HUES64 (cell line): ENCODE measurements around the gene TGFB2.

Source experiments
- H3K27ac ChIP-seq: 2 replicates; pipeline ENCODE4 v1.7.0; 2013; ENCODE audit warnings: low read depth, low read length, inconsistent platforms
- H3K27me3 ChIP-seq: 2 replicates; pipeline ENCODE4 v1.6.1; 2013; ENCODE audit warnings: mild to moderate bottlenecking, low read length; ENCODE audit not compliant: insufficient read depth
- H3K36me3 ChIP-seq: 2 replicates; pipeline ENCODE4 v1.6.1; 2013; ENCODE audit warnings: mild to moderate bottlenecking, low read length; ENCODE audit not compliant: insufficient read depth
- H3K4me1 ChIP-seq: 2 replicates; pipeline ENCODE4 v1.6.1; 2013; ENCODE audit warnings: mild to moderate bottlenecking, low read length, moderate library complexity; ENCODE audit not compliant: insufficient read depth
- H3K4me3 ChIP-seq: 2 replicates; pipeline ENCODE4 v1.5.1; 2013; ENCODE audit warnings: mild to moderate bottlenecking, low read length, moderate library complexity
- H3K9ac ChIP-seq: 2 replicates; pipeline ENCODE4 v1.6.1; 2013; ENCODE audit warnings: mild to moderate bottlenecking, low read depth, low read length
- H3K9me3 ChIP-seq: 2 replicates; pipeline ENCODE4 v1.6.1; 2013; ENCODE audit warnings: low read depth, low read length; ENCODE audit not compliant: insufficient read depth
- WGBS: fragments of 150-250, 120-280 bp; methylation state at CpG from one replicate; pipeline ENCODE4 v1.1.7; 2013; ENCODE audit warnings: missing lambda C conversion rate; 5-methylcytosine and 5-hydroxymethylcytosine counted together

Gene TGFB2

DNA sequence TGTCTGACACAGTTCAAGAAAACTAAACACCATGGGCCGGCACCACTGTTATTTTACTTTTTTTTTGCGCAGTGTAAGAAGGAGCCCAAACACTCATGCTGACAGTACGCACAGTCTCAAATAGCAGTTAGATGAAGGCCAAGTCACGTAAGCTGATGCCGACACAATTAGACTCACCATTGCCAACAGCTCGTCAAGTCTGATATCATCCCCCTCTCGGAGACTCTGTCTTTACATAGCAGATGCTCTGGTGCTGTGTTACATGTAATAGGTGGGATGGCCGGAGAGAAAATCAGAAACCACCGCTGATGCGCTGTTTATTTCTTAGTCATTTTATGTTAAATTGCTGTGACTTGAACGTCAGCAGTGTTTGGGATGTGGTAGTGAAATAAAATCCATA is 49.3 kb downstream of the TGFB2 start:
- H3K36me3 ChIP-seq = no peaks in the 10 kb centered on the region
- H3K4me1 ChIP-seq = no peaks in the 10 kb centered on the region
- no peak overlapping the region for H3K27ac ChIP-seq
- H3K9ac ChIP-seq = no peak overlapping the region
- H3K9me3 ChIP-seq = no peaks in the 10 kb centered on the region
- H3K27me3 ChIP-seq = no peaks in the 10 kb centered on the region
- H3K4me3 ChIP-seq = no peak overlapping the region
- 96% methylated on average over 11 of the region's 11 CpGs for WGBS

- no peaks in the 10 kb centered on the region for H3K36me3 ChIP-seq
- no peak overlapping the region for H3K9ac ChIP-seq
- H3K27ac ChIP-seq = no peak overlapping the region
- no peaks in the 10 kb centered on the region for H3K4me1 ChIP-seq
- no peaks in the 10 kb centered on the region for H3K9me3 ChIP-seq
- no peak overlapping the region for H3K4me3 ChIP-seq
- no peaks in the 10 kb centered on the region for H3K27me3 ChIP-seq
- 94% methylated on average over 2 of the region's 2 CpGs for WGBS
Measured at GRCh38 chr1:218394989-218395388, 49.9 kb downstream of the TGFB2 start.

DNA sequence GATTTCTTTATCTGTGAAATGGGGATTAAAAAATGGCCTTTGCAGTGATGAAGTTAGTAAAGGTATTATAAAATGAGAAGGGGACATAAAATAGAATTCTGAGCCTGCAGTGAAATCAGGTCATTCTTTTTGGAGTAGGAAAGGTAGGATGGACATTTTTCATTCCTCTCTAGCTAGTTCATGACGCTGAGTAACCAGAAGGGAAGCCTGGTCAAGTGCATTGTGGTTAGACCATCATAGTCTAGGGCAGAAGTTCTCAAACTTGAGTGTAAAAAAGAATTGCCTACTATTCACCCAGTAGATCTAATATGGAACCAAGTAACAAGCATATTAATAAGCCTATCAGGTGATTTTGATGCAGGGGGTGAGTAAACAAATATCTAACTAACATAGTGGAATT is 50.8 kb downstream of the TGFB2 start:
- Histone ChIP-seq H3K36me3 (no peaks in the 10 kb centered on the region), H3K27ac (no peak overlapping the region), H3K9me3 (no peaks in the 10 kb centered on the region), H3K9ac (no peak overlapping the region), H3K4me3 (no peak overlapping the region), H3K27me3 (no peaks in the 10 kb centered on the region), H3K4me1 (no peaks in the 10 kb centered on the region)
- 58% methylated on average over 1 of the region's 1 CpG for whole genome bisulfite sequencing

- H3K9ac ChIP-seq = no peak overlapping the region
- H3K4me3 ChIP-seq = no peak overlapping the region
- 92% methylated on average over 8 of the region's 8 CpGs for WGBS
- peaks cover 7% of the 10 kb centered on the region; the same call in 1 of the 2 replicates for H3K4me1 ChIP-seq
- no peaks in the 10 kb centered on the region for H3K27me3 ChIP-seq
- H3K9me3 ChIP-seq = no peaks in the 10 kb centered on the region
- no peak overlapping the region for H3K27ac ChIP-seq
- no peaks in the 10 kb centered on the region for H3K36me3 ChIP-seq
Measured at GRCh38 chr1:218397752-218398339, 52.7 kb downstream of the TGFB2 start.

- H3K9me3 ChIP-seq = no peaks in the 10 kb centered on the region
- H3K27me3 ChIP-seq = no peaks in the 10 kb centered on the region
- 97% methylated on average over 3 of the region's 3 CpGs for WGBS
- H3K27ac ChIP-seq = no peak overlapping the region
- H3K36me3 ChIP-seq = no peaks in the 10 kb centered on the region
- peaks cover 9% of the 10 kb centered on the region; the same call in 1 of the 2 replicates for H3K4me1 ChIP-seq
- H3K4me3 ChIP-seq = no peak overlapping the region
- no peak overlapping the region for H3K9ac ChIP-seq
Measured at GRCh38 chr1:218400624-218401023, 55.5 kb downstream of the TGFB2 start.

GRCh38 chr1:218401441-218401997 is 56.4 kb downstream of the TGFB2 start:
- H3K27me3 ChIP-seq = no peaks in the 10 kb centered on the region
- WGBS = 88% methylated on average over 12 of the region's 12 CpGs
- no peak overlapping the region for H3K9ac ChIP-seq
- no peak overlapping the region for H3K27ac ChIP-seq
- peaks cover 9% of the 10 kb centered on the region; the same call in 1 of the 2 replicates for H3K4me1 ChIP-seq
- no peaks in the 10 kb centered on the region for H3K36me3 ChIP-seq
- H3K4me3 ChIP-seq = no peak overlapping the region
- no peaks in the 10 kb centered on the region for H3K9me3 ChIP-seq

DNA sequence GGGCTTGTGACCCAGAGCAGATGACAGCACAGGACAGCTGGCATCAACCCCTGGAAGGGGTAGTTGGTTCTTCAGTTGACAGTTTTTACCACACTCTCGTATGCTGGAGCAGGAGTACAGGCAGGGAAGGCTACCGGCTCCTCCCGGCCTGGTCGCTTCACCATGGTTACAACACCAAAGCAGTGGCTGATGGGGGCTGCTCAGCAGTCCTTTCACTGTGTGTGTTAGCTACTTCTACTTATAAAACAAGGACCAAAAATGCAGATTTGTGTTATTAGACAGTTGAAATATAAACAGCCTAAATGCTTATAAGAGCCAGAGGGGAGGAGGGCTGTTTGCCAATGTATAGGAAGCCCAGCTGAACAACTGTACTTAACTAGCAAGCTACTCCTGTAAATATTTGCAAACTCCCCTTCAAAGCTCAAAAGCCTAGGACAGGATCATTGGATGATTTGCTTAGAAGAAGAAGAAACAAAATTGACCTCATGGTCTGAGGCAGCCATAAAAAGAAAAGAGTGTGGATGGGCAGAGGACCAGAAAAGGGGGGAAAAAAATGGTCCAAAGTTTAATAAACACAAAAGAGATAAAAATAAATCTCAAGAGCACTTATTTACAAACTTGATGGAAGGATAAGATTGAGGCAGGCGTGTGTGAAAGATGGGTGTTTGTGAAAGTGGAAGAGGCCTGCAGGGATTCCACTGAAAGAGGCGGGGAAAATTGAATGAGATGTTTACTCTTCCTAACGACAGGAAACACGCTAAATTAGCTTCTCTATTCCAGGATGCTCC is 57.1 kb downstream of the TGFB2 start:
- Histone ChIP-seq H3K9ac (no peak overlapping the region), H3K27ac (no peak overlapping the region), H3K4me3 (no peak overlapping the region), H3K27me3 (no peaks in the 10 kb centered on the region), H3K9me3 (no peaks in the 10 kb centered on the region), H3K4me1 (peaks cover 9% of the 10 kb centered on the region; the same call in 1 of the 2 replicates), H3K36me3 (no peaks in the 10 kb centered on the region)
- 76% methylated on average over 8 of the region's 8 CpGs for WGBS

DNA sequence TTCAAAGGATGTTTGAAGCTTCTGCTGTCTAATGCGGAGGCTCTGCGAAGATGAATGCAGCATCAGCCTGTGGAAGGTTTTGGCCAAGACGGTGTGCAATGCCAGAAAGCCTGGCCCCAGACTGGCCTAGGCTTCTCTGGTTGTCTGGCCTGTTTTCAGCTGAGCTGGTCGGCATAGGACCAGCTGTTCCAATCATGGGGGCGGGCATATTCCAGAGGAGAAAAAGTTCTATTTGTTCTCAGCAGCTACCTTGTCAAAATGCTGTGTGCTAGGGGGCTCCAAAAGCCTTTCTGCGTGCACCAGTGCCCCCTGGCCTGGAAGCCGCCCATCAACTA is 57.6 kb downstream of the TGFB2 start:
- Histone ChIP-seq H3K4me1 (peaks cover 9% of the 10 kb centered on the region; the same call in 1 of the 2 replicates), H3K27ac (no peak overlapping the region), H3K9ac (no peak overlapping the region), H3K9me3 (no peaks in the 10 kb centered on the region), H3K27me3 (no peaks in the 10 kb centered on the region), H3K4me3 (no peak overlapping the region), H3K36me3 (no peaks in the 10 kb centered on the region)
- WGBS = 81% methylated on average over 7 of the region's 7 CpGs

DNA sequence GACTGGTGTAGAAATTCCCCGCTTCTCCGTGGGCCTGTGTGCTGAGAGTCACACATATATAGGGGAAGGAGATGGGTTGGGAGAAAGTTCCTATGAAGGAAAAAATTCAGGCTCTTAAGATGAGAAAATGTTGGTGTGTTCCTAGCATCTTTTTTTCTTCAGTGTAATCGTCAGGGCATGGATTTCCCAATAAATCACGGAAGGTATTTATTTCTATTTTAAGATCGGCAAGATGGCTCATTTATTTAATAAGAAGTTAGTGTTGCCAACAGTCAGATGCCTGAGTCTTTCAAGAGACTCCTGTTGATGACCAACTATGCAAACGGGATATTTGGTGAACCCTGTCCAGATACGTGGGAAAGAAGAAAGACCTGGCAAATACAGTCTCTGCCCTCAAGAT is 58.2 kb downstream of the TGFB2 start:
- no peaks in the 10 kb centered on the region for H3K36me3 ChIP-seq
- H3K9ac ChIP-seq = no peak overlapping the region
- H3K27me3 ChIP-seq = no peaks in the 10 kb centered on the region
- H3K4me3 ChIP-seq = no peak overlapping the region
- peaks cover 9% of the 10 kb centered on the region; the same call in 1 of the 2 replicates for H3K4me1 ChIP-seq
- 94% methylated on average over 7 of the region's 7 CpGs for WGBS
- no peak overlapping the region for H3K27ac ChIP-seq
- no peaks in the 10 kb centered on the region for H3K9me3 ChIP-seq

DNA sequence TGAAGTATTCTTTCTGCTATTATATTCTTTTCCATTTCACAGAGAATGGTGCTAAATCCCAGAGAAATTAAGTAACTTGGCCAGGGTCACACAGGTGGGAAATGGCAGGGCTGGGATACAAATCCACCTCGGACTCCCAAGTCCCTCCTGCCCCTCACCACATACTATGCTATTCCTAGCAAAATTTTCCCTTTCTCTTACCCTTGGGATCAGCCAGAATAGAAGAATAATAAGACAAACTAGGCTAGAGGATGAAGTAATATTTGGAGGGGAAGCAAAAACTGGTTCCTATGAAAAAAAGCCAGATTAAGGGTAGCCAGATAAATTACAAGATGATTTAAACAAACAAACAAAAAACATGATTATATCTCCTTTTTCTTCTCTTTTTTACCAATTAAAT is 62.5 kb downstream of the TGFB2 start:
- Histone ChIP-seq H3K4me3 (no peak overlapping the region), H3K27me3 (no peaks in the 10 kb centered on the region), H3K36me3 (no peaks in the 10 kb centered on the region), H3K27ac (no peak overlapping the region), H3K9me3 (no peaks in the 10 kb centered on the region), H3K9ac (no peak overlapping the region), H3K4me1 (0 out of 2 replicates have a peak, but pooled peaks cover 5% of the 10 kb centered on the region)
- 100% methylated on average over 1 of the region's 1 CpG for WGBS

DNA sequence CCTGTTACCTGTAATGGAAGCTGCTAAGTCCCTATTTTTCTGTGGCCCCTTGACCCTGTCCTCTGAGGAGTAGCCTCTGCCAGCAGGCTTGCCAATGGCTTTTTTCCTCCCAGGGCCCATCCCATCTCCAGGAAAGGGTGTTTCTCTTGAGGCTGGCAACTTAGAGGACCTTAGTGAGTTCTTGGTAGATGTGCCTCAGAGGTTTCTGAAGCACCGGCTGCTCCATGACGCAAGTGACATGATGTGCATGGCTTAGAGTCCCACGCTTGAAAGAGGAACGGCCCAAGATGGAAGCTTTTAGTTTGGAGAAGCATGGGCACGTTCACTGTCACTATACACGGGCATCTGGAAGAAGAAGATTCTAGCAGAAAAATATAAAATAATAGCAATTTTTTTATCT is 63.0 kb downstream of the TGFB2 start:
- H3K9me3 ChIP-seq = no peaks in the 10 kb centered on the region
- H3K27ac ChIP-seq = no peak overlapping the region
- no peaks in the 10 kb centered on the region for H3K4me1 ChIP-seq
- no peaks in the 10 kb centered on the region for H3K36me3 ChIP-seq
- H3K4me3 ChIP-seq = no peak overlapping the region
- no peak overlapping the region for H3K9ac ChIP-seq
- no peaks in the 10 kb centered on the region for H3K27me3 ChIP-seq
- 96% methylated on average over 6 of the region's 6 CpGs for WGBS
